Mesenchymal stem cell (in vitro differentiated cells and primary cell): ENCODE results near the gene FAHD1.

Experiments used
- DNase-seq: peaks from one replicate; pipeline ENCODE4 v3.0.0-alpha.2; 2013
- H2AFZ ChIP-seq: one replicate; pipeline ENCODE4 v1.6.1; 2013; ENCODE audit warnings: low read depth, mild to moderate bottlenecking, control low read depth, inconsistent platforms, low read length, moderate library complexity
- H2AK5ac ChIP-seq: 2 replicates; pipeline ENCODE4 v1.6.1; 2013; ENCODE audit warnings: low read length, moderate library complexity, mild to moderate bottlenecking, inconsistent platforms; ENCODE audit not compliant: severe bottlenecking
- H2BK120ac ChIP-seq: one replicate; pipeline ENCODE4 v1.6.1; 2013; ENCODE audit warnings: low read depth, mild to moderate bottlenecking, inconsistent platforms, low read length, moderate library complexity
- H2BK12ac ChIP-seq, 2 experiments: one replicate each; pipeline ENCODE4 v1.6.1; 2013; ENCODE audit warnings: inconsistent platforms in 2 of 2, low read length in 2 of 2, mild to moderate bottlenecking in 2 of 2, moderate library complexity in 2 of 2, control low read depth in 1 of 2
- H2BK15ac ChIP-seq: one replicate; pipeline ENCODE4 v1.6.1; 2013; ENCODE audit warnings: mild to moderate bottlenecking, low read depth, inconsistent platforms; ENCODE audit not compliant: poor library complexity, severe bottlenecking
- H2BK5ac ChIP-seq: 2 replicates; pipeline ENCODE4 v1.6.1; 2013; ENCODE audit warnings: low read depth, mild to moderate bottlenecking, low read length, control low read depth, inconsistent platforms; ENCODE audit not compliant: poor library complexity, severe bottlenecking
- H3K14ac ChIP-seq, 2 experiments: one replicate each; pipeline ENCODE4 v1.6.1; 2013; ENCODE audit warnings: inconsistent platforms in 2 of 2, low read length in 2 of 2, control low read depth in 1 of 2, mild to moderate bottlenecking in 1 of 2, moderate library complexity in 1 of 2
- H3K18ac ChIP-seq, 2 experiments: one replicate each; pipeline ENCODE4 v1.6.1; 2013; ENCODE audit warnings: inconsistent platforms in 2 of 2, low read length in 2 of 2, control low read depth in 1 of 2, low read depth in 1 of 2, mild to moderate bottlenecking in 1 of 2
- H3K23ac ChIP-seq, 2 experiments: one replicate each; pipeline ENCODE4 v1.6.1; 2013; ENCODE audit warnings: inconsistent platforms in 2 of 2, low read length in 2 of 2, mild to moderate bottlenecking in 2 of 2, moderate library complexity in 2 of 2, control low read depth in 1 of 2
- H3K27ac ChIP-seq: 2 replicates; pipeline ENCODE4 v1.5.1; 2013; ENCODE audit warnings: mild to moderate bottlenecking, moderate library complexity, low read length, control low read depth, inconsistent platforms; ENCODE audit not compliant: poor library complexity, severe bottlenecking
- H3K27me3 ChIP-seq, 2 experiments: 2 replicates each; pipeline versions ENCODE4 v1.6.1 to v1.7.0; 2013; ENCODE audit warnings: low read length in 2 of 2, mild to moderate bottlenecking in 2 of 2, moderate library complexity in 2 of 2, control low read depth in 1 of 2, inconsistent platforms in 1 of 2; ENCODE audit not compliant: control insufficient read depth in 1 of 2, insufficient read depth in 1 of 2
- H3K36me3 ChIP-seq, 2 experiments: 2 replicates each; pipeline versions ENCODE4 v1.6.1 to v1.7.0; 2013; ENCODE audit warnings: low read length in 2 of 2, control low read depth in 1 of 2, inconsistent platforms in 1 of 2, low read depth in 1 of 2, mild to moderate bottlenecking in 1 of 2; ENCODE audit not compliant: insufficient read depth in 2 of 2, control insufficient read depth in 1 of 2
- H3K4ac ChIP-seq, 2 experiments: one replicate each; pipeline ENCODE4 v1.6.1; 2013; ENCODE audit warnings: inconsistent platforms in 2 of 2, low read length in 2 of 2, mild to moderate bottlenecking in 2 of 2, moderate library complexity in 2 of 2, control low read depth in 1 of 2, low read depth in 1 of 2
- H3K4me1 ChIP-seq: 2 replicates; pipeline ENCODE4 v1.6.1; 2013; ENCODE audit warnings: low read depth, low read length, control low read depth; ENCODE audit not compliant: control insufficient read depth, insufficient read depth
- H3K4me2 ChIP-seq: 2 replicates; pipeline ENCODE4 v1.6.1; 2013; ENCODE audit warnings: low read length, mild to moderate bottlenecking, inconsistent platforms; ENCODE audit not compliant: poor library complexity, severe bottlenecking
- H3K4me3 ChIP-seq, 2 experiments: 2 replicates each; pipeline versions ENCODE4 v1.5.1 to v1.7.0; 2013; ENCODE audit warnings: low read length in 2 of 2, mild to moderate bottlenecking in 2 of 2, control low read depth in 1 of 2, low read depth in 1 of 2; ENCODE audit not compliant: insufficient read depth in 1 of 2
- H3K79me1 ChIP-seq: replicated peaks from 2 replicates; pipeline ENCODE4 v1.6.1; 2013; ENCODE audit warnings: mild to moderate bottlenecking, control low read depth, low read length, inconsistent platforms; ENCODE audit not compliant: poor library complexity, severe bottlenecking
- H3K9ac ChIP-seq: 2 replicates; pipeline ENCODE4 v1.7.0; 2013; ENCODE audit warnings: mild to moderate bottlenecking, low read length, moderate library complexity
- H3K9me3 ChIP-seq: 2 replicates; pipeline ENCODE4 v1.7.0; 2013; ENCODE audit warnings: mild to moderate bottlenecking, low read length; ENCODE audit not compliant: control insufficient read depth
- H4K8ac ChIP-seq: one replicate; pipeline ENCODE4 v1.6.1; 2013; ENCODE audit warnings: inconsistent platforms, mild to moderate bottlenecking, low read length, moderate library complexity
- H4K91ac ChIP-seq: one replicate; pipeline ENCODE4 v1.6.1; 2013; ENCODE audit warnings: mild to moderate bottlenecking, low read length, inconsistent platforms
- WGBS: methylation state at CpG from one replicate; pipeline ENCODE4 v1.1.7; 2013; ENCODE audit warnings: mixed read lengths; 5-methylcytosine and 5-hydroxymethylcytosine counted together

The FAHD1 gene

DNA sequence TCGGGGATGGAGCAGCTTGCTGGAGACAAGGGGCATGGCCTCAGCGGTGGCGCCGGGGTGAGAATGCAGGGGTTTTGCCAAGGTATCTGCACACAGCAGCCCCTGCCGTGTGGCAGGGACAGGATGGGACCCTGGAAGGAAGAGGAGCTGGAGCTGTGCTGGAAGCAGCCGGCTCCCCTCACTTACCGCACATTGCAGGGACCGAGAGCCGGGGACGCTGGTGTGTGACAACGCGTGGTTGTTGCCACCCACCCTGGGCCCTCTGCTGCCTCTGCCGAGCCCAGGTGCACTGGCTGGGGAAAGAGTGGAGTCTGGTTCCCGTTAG is 41.2 kb upstream of the FAHD1 start:
- Histone ChIP-seq H3K27ac (no peak overlapping the region), H3K4me3 (no peak overlapping the region), H2BK12ac (no peak overlapping the region), H2BK15ac (no peak overlapping the region), H3K79me1 (peaks cover 46% of the 10 kb centered on the region), H2BK5ac (no peak overlapping the region), H3K27me3 (no peaks in the 10 kb centered on the region), H3K9ac (no peak overlapping the region), H3K36me3 (peaks cover 24 to 64% of the 10 kb centered on the region in 2 experiments), H2AK5ac (no peak overlapping the region), H3K4me2 (no peak overlapping the region), H3K4me1 (peaks cover 15% of the 10 kb centered on the region), H3K4ac (no peak overlapping the region), H3K23ac (no peak overlapping the region), H3K14ac (no peak overlapping the region), H4K8ac (no peak overlapping the region), H4K91ac (no peak overlapping the region), H2AFZ (no peak overlapping the region), H3K9me3 (no peaks in the 10 kb centered on the region), H3K18ac (no peak overlapping the region), H2BK120ac (no peak overlapping the region)
- no peak for DNase-seq
- 95% methylated on average over 14 of the region's 14 CpGs for WGBS

DNA sequence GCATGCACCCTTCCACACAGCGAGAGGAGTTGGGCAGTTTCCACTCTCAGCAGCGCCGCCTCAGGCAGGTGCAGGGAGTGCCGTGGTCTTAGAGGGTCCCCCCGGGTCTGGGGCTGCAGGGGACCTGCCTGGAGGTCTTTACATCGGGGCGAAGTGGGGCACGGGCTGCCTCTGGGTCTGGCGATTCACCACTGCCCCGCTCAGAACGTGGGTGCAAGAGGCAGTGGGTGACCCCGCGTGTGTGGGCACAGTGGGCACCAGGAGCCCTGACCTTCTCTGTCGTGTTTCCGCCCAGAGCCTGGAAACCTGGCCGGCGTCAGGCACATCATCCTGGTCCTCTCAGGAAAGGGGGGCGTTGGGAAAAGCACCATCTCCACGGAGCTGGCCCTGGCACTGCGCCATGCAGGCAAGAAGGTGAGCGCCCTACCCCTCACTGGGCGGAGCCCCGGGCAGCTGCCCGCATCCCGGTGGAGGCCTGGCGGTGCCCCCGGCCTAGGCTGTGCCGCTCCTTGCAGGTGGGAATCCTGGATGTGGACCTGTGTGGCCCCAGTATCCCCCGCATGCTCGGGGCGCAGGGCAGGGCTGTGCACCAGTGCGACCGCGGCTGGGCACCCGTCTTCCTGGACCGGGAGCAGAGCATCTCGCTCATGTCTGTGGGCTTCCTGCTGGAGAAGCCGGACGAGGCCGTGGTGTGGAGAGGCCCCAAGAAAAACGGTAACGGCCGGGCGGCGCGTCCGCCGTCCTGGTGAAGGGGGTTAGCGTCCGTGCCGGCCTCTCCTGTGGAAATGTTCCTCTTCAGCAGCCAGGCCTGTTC is 40.6 kb upstream of the FAHD1 start:
- H4K91ac ChIP-seq = peak overlapping the region; percentile 40
- no peak overlapping the region for H2BK5ac ChIP-seq
- no peak overlapping the region for H2AK5ac ChIP-seq
- no peaks in the 10 kb centered on the region for H3K27me3 ChIP-seq
- H3K4ac ChIP-seq = no peak overlapping the region
- no peak overlapping the region for H3K4me3 ChIP-seq
- H2BK12ac ChIP-seq = no peak overlapping the region
- no peak overlapping the region for H4K8ac ChIP-seq
- H3K9me3 ChIP-seq = no peaks in the 10 kb centered on the region
- H3K36me3 ChIP-seq = peaks cover 26 to 65% of the 10 kb centered on the region in 2 experiments
- no peak overlapping the region for H3K14ac ChIP-seq
- WGBS = 94% methylated on average over 51 of the region's 51 CpGs
- no peak overlapping the region for H2BK120ac ChIP-seq
- H3K4me1 ChIP-seq = peaks cover 11% of the 10 kb centered on the region
- no peak overlapping the region for H2BK15ac ChIP-seq
- no peak overlapping the region for H3K23ac ChIP-seq
- no peak for DNase-seq
- H3K4me2 ChIP-seq = no peak overlapping the region
- no peak overlapping the region for H3K18ac ChIP-seq
- no peak overlapping the region for H3K9ac ChIP-seq
- no peak overlapping the region for H2AFZ ChIP-seq
- no peak overlapping the region for H3K27ac ChIP-seq
- peaks cover 43% of the 10 kb centered on the region for H3K79me1 ChIP-seq

GRCh38 chr16:1787056-1787321 is 40.0 kb upstream of the FAHD1 start:
- Histone ChIP-seq H3K18ac (no peak overlapping the region), H3K4me1 (peaks cover 7% of the 10 kb centered on the region), H2BK12ac (no peak overlapping the region), H3K79me1 (peaks cover 43% of the 10 kb centered on the region), H2AFZ (no peak overlapping the region), H3K4me3 (no peak overlapping the region), H3K4ac (no peak overlapping the region), H2AK5ac (no peak overlapping the region), H3K27me3 (no peaks in the 10 kb centered on the region), H3K36me3 (peaks cover 27 to 70% of the 10 kb centered on the region in 2 experiments), H3K4me2 (no peak overlapping the region), H4K91ac (no peak overlapping the region), H4K8ac (no peak overlapping the region), H2BK5ac (no peak overlapping the region), H3K9ac (no peak overlapping the region), H3K27ac (no peak overlapping the region), H3K23ac (no peak overlapping the region), H2BK120ac (no peak overlapping the region), H3K9me3 (no peaks in the 10 kb centered on the region), H2BK15ac (no peak overlapping the region), H3K14ac (no peak overlapping the region)
- no peak for DNase-seq
- 95% methylated on average over 6 of the region's 6 CpGs for WGBS

DNA sequence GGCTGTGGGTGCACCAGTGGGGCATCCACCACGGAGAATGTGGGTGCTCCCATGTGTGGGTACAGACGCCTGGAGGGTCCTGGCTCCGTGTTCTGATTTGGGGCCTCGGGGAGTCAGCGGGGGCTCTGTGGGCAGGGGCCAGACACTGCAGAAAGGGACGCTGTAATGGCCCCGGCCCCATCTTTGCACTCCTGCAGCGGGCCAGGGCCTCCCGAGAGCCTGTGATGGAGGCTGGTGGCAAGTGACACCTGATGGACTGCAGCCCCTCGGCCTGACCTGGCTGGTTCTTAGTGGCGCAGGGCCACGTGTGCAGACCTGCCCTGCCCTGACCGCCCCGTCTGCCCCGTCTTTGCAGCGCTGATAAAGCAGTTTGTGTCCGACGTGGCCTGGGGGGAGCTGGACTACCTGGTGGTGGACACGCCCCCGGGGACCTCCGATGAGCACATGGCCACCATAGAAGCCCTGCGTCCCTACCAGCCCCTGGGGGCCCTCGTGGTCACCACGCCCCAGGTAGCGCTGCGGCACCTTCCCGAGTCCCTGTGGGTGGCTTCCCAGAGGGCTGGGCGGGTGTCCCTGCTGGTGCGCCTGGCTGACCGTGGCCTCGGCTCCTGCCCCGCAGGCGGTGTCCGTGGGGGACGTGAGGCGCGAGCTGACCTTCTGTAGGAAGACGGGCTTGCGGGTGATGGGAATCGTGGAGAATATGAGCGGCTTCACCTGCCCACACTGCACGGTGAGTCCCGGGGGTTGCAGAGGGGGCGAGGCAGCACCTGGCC is 39.5 kb upstream of the FAHD1 start:
- H3K27ac ChIP-seq = no peak overlapping the region
- H3K79me1 ChIP-seq = peaks cover 43% of the 10 kb centered on the region
- no peak overlapping the region for H2BK15ac ChIP-seq
- no peak overlapping the region for H2BK12ac ChIP-seq
- no peak overlapping the region for H3K18ac ChIP-seq
- H3K27me3 ChIP-seq = no peaks in the 10 kb centered on the region
- H3K9ac ChIP-seq = no peak overlapping the region
- no peaks in the 10 kb centered on the region for H3K9me3 ChIP-seq
- H3K36me3 ChIP-seq = peaks cover 27 to 76% of the 10 kb centered on the region in 2 experiments
- no peak for DNase-seq
- no peak overlapping the region for H4K91ac ChIP-seq
- no peak overlapping the region for H3K4me2 ChIP-seq
- H2BK5ac ChIP-seq = no peak overlapping the region
- H4K8ac ChIP-seq = no peak overlapping the region
- no peak overlapping the region for H2BK120ac ChIP-seq
- no peak overlapping the region for H3K23ac ChIP-seq
- no peak overlapping the region for H3K4ac ChIP-seq
- 98% methylated on average over 44 of the region's 44 CpGs for WGBS
- no peak overlapping the region for H2AFZ ChIP-seq
- no peak overlapping the region for H3K4me3 ChIP-seq
- no peak overlapping the region for H2AK5ac ChIP-seq
- peaks cover 7% of the 10 kb centered on the region for H3K4me1 ChIP-seq
- H3K14ac ChIP-seq = no peak overlapping the region
